CD14-positive monocyte (primary cell): ENCODE measurements around the gene NUP188. TPM values are rescaled to one million over a fixed set of nuclear protein-coding genes. Genes with fewer than 3 reads are reported as not detected.

ENCODE experiments used
- DNase-seq, 3 donors: peaks; one replicate each; pipeline ENCODE4 v3.0.0-alpha.2; 2011 to 2022
- H2AFZ ChIP-seq: 2 replicates; pipeline ENCODE4 v1.6.0; 2012; ENCODE audit warnings: mild to moderate bottlenecking, low read depth, low read length, inconsistent platforms; ENCODE audit not compliant: insufficient read depth, poor library complexity, severe bottlenecking
- H3K27ac ChIP-seq, 2 donors: 1 replicate in 1 of 2; 2 replicates in 1 of 2; pipeline ENCODE4 v1.5.1; 2012 to 2013; ENCODE audit warnings: low read length in 2 of 2, control low read depth in 1 of 2, inconsistent platforms in 1 of 2, low read depth in 1 of 2, mild to moderate bottlenecking in 1 of 2
- H3K27me3 ChIP-seq, 2 donors: one replicate each; pipeline versions ENCODE4 v1.6.0 to v1.6.1; 2011 to 2013; ENCODE audit warnings: low read length in 2 of 2; ENCODE audit not compliant: control insufficient read depth in 2 of 2, insufficient read depth in 2 of 2
- H3K36me3 ChIP-seq, 2 donors: replicated peaks in 1 of 2; 1 replicate in 1 of 2; 2 replicates in 1 of 2; pipeline versions ENCODE4 v1.5.1 to v1.6.1; 2012 to 2013; ENCODE audit warnings: low read length in 2 of 2, control low read depth in 1 of 2, inconsistent platforms in 1 of 2, mild to moderate bottlenecking in 1 of 2; ENCODE audit not compliant: insufficient read depth in 2 of 2, control insufficient read depth in 1 of 2
- H3K4me1 ChIP-seq, 2 donors: 1 replicate in 1 of 2; 2 replicates in 1 of 2; pipeline versions ENCODE4 v1.5.1 to v1.6.1; 2012 to 2013; ENCODE audit warnings: low read length in 2 of 2, control low read depth in 1 of 2, inconsistent platforms in 1 of 2, mild to moderate bottlenecking in 1 of 2, moderate library complexity in 1 of 2; ENCODE audit not compliant: insufficient read depth in 2 of 2, control insufficient read depth in 1 of 2
- H3K4me2 ChIP-seq: replicated peaks from 2 replicates; pipeline ENCODE3; 2012; ENCODE audit warnings: low read length, moderate library complexity, mild to moderate bottlenecking; ENCODE audit not compliant: poor library complexity, severe bottlenecking; ENCODE audit errors: extremely low read depth
- H3K4me3 ChIP-seq, 3 experiments: fragments of 200-600 bp in 1 of 3; sonication (generic) in 1 of 3; replicated peaks in 1 of 3; 1 replicate in 2 of 3; 2 replicates in 1 of 3; pipeline ENCODE4 v1.5.1; 2011 to 2013; ENCODE audit warnings: low read length in 3 of 3, mild to moderate bottlenecking in 3 of 3, control low read depth in 2 of 3, low read depth in 2 of 3, inconsistent platforms in 1 of 3, moderate library complexity in 1 of 3
- H3K79me2 ChIP-seq: 2 replicates; pipeline ENCODE4 v1.6.0; 2012; ENCODE audit warnings: mild to moderate bottlenecking, control low read depth, inconsistent platforms, low read length, moderate library complexity; ENCODE audit not compliant: insufficient read depth
- H3K9ac ChIP-seq: 2 replicates; pipeline ENCODE4 v1.6.0; 2017; ENCODE audit warnings: low read length, mild to moderate bottlenecking; ENCODE audit not compliant: insufficient read depth, poor library complexity, severe bottlenecking
- H3K9me3 ChIP-seq, 2 donors: replicated peaks in 1 of 2; 1 replicate in 1 of 2; 2 replicates in 1 of 2; pipeline versions ENCODE4 v1.5.1 to v1.6.1; 2012 to 2013; ENCODE audit warnings: low read length in 2 of 2, control low read depth in 1 of 2; ENCODE audit not compliant: control insufficient read depth in 1 of 2, insufficient read depth in 1 of 2
- H4K20me1 ChIP-seq: 2 replicates; pipeline ENCODE4 v1.6.0; 2012; ENCODE audit warnings: mild to moderate bottlenecking, low read length, control low read depth, moderate library complexity; ENCODE audit not compliant: insufficient read depth
- H3K27ac Mint-ChIP-seq, 7 donors: one replicate each; pipeline ENCODE4 v1.8.0; 2020; ENCODE audit warnings: mild to moderate bottlenecking in 7 of 7, mixed read lengths in 7 of 7, moderate library complexity in 6 of 7, inconsistent platforms in 2 of 7
- H3K27me3 Mint-ChIP-seq, 3 donors: one replicate each; pipeline ENCODE4 v1.8.0; 2021 to 2022; ENCODE audit warnings: low read depth in 3 of 3, mild to moderate bottlenecking in 3 of 3, mixed read lengths in 3 of 3, moderate library complexity in 3 of 3, inconsistent platforms in 1 of 3
- H3K36me3 Mint-ChIP-seq, 2 donors: one replicate each; pipeline ENCODE4 v1.8.0; 2020; ENCODE audit warnings: mixed read lengths in 2 of 2, inconsistent platforms in 1 of 2, mild to moderate bottlenecking in 1 of 2
- H3K4me1 Mint-ChIP-seq: one replicate; pipeline ENCODE4 v1.8.0; 2020; ENCODE audit warnings: mild to moderate bottlenecking, mixed read lengths
- H3K4me3 Mint-ChIP-seq, 2 donors: one replicate each; pipeline ENCODE4 v1.8.0; 2020; ENCODE audit warnings: mild to moderate bottlenecking in 2 of 2, mixed read lengths in 2 of 2, moderate library complexity in 1 of 2
- H3K9me3 Mint-ChIP-seq, 7 donors: one replicate each; pipeline ENCODE4 v1.8.0; 2020 to 2022; ENCODE audit warnings: mixed read lengths in 7 of 7, mild to moderate bottlenecking in 6 of 7, moderate library complexity in 6 of 7, inconsistent platforms in 2 of 7
- CTCF ChIP-seq: fragments of 200-600 bp; IDR thresholded peaks from one replicate; pipeline ENCODE4 v1.8.0; 2022; ENCODE audit warnings: antibody characterized with exemption, mild to moderate bottlenecking
- WGBS: methylation state at CpG from one replicate; pipeline ENCODE4 v1.1.5; 2013; ENCODE audit warnings: missing lambda C conversion rate; ENCODE audit not compliant: insufficient coverage; 5-methylcytosine and 5-hydroxymethylcytosine counted together
- intact Hi-C, 2 donors: fragments of 100-400 bp; cut with micrococcal nuclease; formaldehyde crosslinking; loops; one replicate each; pipeline versions ENCODE4 v1.15.0 to v1.15.1; 2023
- polyA plus RNA-seq, 3 donors: library from polyadenylated mRNA; depleted of rRNA in 1 of 3; unstranded in 2 of 3; stranded (reverse) in 1 of 3; fragments of 300-500 nt in 2 of 3; fragments of >200 nt in 1 of 3; fragmentation: Illumina TruSeq in 2 of 3; gene quantifications; 1 replicate in 2 of 3; 2 replicates in 1 of 3; pipeline ENCODE4 v1.2.3, GENCODE V29; 2012 to 2021

The NUP188 gene
- polyA plus RNA-seq, 3 donors, result 10.5 to 28.2 (median 17.2) TPM

DNA sequence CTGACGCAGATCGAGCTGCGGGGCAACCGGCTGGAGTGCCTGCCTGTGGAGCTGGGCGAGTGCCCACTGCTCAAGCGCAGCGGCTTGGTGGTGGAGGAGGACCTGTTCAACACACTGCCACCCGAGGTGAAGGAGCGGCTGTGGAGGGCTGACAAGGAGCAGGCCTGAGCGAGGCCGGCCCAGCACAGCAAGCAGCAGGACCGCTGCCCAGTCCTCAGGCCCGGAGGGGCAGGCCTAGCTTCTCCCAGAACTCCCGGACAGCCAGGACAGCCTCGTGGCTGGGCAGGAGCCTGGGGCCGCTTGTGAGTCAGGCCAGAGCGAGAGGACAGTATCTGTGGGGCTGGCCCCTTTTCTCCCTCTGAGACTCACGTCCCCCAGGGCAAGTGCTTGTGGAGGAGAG lies 31.3 kb upstream of the NUP188 start:
- H3K27ac Mint-ChIP-seq, result peak overlapping the region in 1 of 7 donors; percentile 72
- Histone ChIP-seq H3K27me3 (no peaks in the 10 kb centered on the region), H3K9me3 (no peaks in the 10 kb centered on the region), H3K9ac (no peak overlapping the region), H3K27ac (no peak overlapping the region), H3K79me2 (no peaks in the 10 kb centered on the region), H3K4me3 (no peak overlapping the region), H2AFZ (no peak overlapping the region), H3K36me3 (peaks cover 32 to 57% of the 10 kb centered on the region in 2 donors), H3K4me1 (no peaks in the 10 kb centered on the region), H4K20me1 (peaks cover 19% of the 10 kb centered on the region), H3K4me2 (no peak overlapping the region)
- peaks cover 41 to 54% of the 10 kb centered on the region in 2 donors for H3K36me3 Mint-ChIP-seq
- no peaks in the 10 kb centered on the region for H3K4me1 Mint-ChIP-seq
- no peak for DNase-seq
- H3K9me3 Mint-ChIP-seq, result peaks cover 0 to 2% (median 0%) of the 10 kb centered on the region in 7 donors
- intact Hi-C loops, result no loop called here
- peaks cover 0 to 4% (median 1%) of the 10 kb centered on the region in 3 donors for H3K27me3 Mint-ChIP-seq
- no peak overlapping the region for H3K4me3 Mint-ChIP-seq
- WGBS, result 96% methylated on average over 17 of the region's 18 CpGs
- no peak for TF ChIP-seq CTCF

DNA sequence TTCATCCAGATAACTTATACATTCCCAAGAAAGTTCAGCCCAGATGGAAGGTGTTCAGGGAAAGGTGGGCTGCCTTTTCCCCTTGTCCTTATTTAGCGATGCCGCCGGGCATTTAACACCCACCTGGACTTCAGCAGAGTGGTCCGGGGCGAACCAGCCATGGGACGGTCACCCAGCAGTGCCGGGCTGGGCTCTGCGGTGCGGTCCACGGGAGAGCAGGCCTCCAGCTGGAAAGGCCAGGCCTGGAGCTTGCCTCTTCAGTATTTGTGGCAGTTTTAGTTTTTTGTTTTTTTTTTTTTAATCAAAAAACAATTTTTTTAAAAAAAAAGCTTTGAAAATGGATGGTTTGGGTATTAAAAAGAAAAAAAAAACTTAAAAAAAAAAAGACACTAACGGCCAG lies 30.8 kb upstream of the NUP188 start:
- no peaks in the 10 kb centered on the region for H3K9me3 ChIP-seq
- no peaks in the 10 kb centered on the region for H3K79me2 ChIP-seq
- no peak overlapping the region for H3K4me3 ChIP-seq
- no peaks in the 10 kb centered on the region for H3K9me3 Mint-ChIP-seq
- no peak for DNase-seq
- no peak overlapping the region for H2AFZ ChIP-seq
- peak overlapping the region in 2 of 7 donors; percentile 24 to 73 for H3K27ac Mint-ChIP-seq
- H3K27me3 ChIP-seq, result no peaks in the 10 kb centered on the region
- H3K27ac ChIP-seq, result no peak overlapping the region
- H3K27me3 Mint-ChIP-seq, result peaks cover 1 to 4% (median 1%) of the 10 kb centered on the region in 3 donors
- H3K4me1 ChIP-seq, result no peaks in the 10 kb centered on the region
- no peak for TF ChIP-seq CTCF
- no peak overlapping the region for H3K4me3 Mint-ChIP-seq
- peaks cover under 1% of the 10 kb centered on the region for H3K4me1 Mint-ChIP-seq
- WGBS, result 98% methylated on average over 6 of the region's 11 CpGs
- H3K4me2 ChIP-seq, result no peak overlapping the region
- intact Hi-C loops, result no loop called here
- H3K9ac ChIP-seq, result no peak overlapping the region
- H3K36me3 ChIP-seq, result peaks cover 30 to 52% of the 10 kb centered on the region in 2 donors
- H3K36me3 Mint-ChIP-seq, result peaks cover 41 to 49% of the 10 kb centered on the region in 2 donors
- H4K20me1 ChIP-seq, result peaks cover 15% of the 10 kb centered on the region
